Measurements from ENCODE around the gene ZBTB20.

GRCh38 chr3:114743746-114744485 lies 403.2 kb downstream of the ZBTB20 start:
- no peak for TF ChIP-seq CTCF (IDR thresholded peaks at IDR 0.05; ENCODE audit: borderline replicate concordance, extremely low read depth, low read length, poor library complexity, severe bottlenecking)
- TF ChIP-seq EZH2 (IDR thresholded peaks at IDR 0.05; ENCODE audit: borderline replicate concordance, low read depth, low read length, severe bottlenecking): no peak

All from DND-41 (cell line).